ENCODE results near the gene HOXC10. TPM values are rescaled to one million over a fixed set of nuclear protein-coding genes. Genes with fewer than 3 reads are reported as not detected.

HOXC10 gene
- total and polyA plus RNA-seq, 2 donors (not counting 3 experiments of a cell fraction or from before 2014, with no cell fraction given): 0.18 TPM; not detected in 1

GRCh38 chr12:53987787-53988230 is 2.9 kb downstream of the HOXC10 start:
- POLR2A ChIA-PET: no interaction called here
- TF ChIP-seq EZH2 (IDR thresholded peaks at IDR 0.05; ENCODE audit: borderline replicate concordance, low read depth, low read length, severe bottlenecking) (no peak), FOS (IDR thresholded peaks at IDR 0.05; ENCODE audit: borderline replicate concordance, insufficient read depth, low read length) (no peak), MYC (IDR thresholded peaks at IDR 0.05; ENCODE audit: low read depth, low read length) (no peak), POLR2AphosphoS5 (IDR thresholded peaks at IDR 0.05; ENCODE audit: insufficient read depth, low read depth, low read length) (no peak), POLR2A (IDR thresholded peaks at IDR 0.05; ENCODE audit: low read depth, low read length) (no peak), MAX (IDR thresholded peaks at IDR 0.05; ENCODE audit: insufficient read depth, insufficient read length) (no peak), GATA2 (IDR thresholded peaks at IDR 0.05; ENCODE audit: insufficient read depth, insufficient read length, low read depth, low read length) (no peak), CTCF (IDR thresholded peaks at IDR 0.05; ENCODE audit: extremely low read depth in 1 of 2, insufficient read depth in 1 of 2, low read depth in 1 of 2, low read length in 2 of 2) (no peak), JUN (IDR thresholded peaks at IDR 0.05; ENCODE audit: borderline replicate concordance, insufficient read depth, insufficient read length, low read depth) (no peak)
- Histone ChIP-seq H3K27ac (ENCODE audit: insufficient read depth, low read depth, low read length) (no peak overlapping the region), H3K27me3 (ENCODE audit: control insufficient read depth in 2 of 2, insufficient read depth in 2 of 2, low read length in 2 of 2) (peaks cover 90 to 92% of the 10 kb centered on the region in 2 experiments), H2AFZ (ENCODE audit: low read depth, low read length) (no peak overlapping the region), H3K9me1 (replicated peaks; ENCODE audit: control insufficient read depth, extremely low read depth, insufficient read depth, low read length) (no peaks in the 10 kb centered on the region), H3K4me2 (ENCODE audit: insufficient read depth, low read length) (no peak overlapping the region), H3K4me3 (replicated peaks in 1 of 3; ENCODE audit: insufficient read depth in 1 of 3, low read depth in 1 of 3, low read length in 3 of 3) (no peak overlapping the region), H3K9ac (replicated peaks; ENCODE audit: extremely low read depth, insufficient read depth, low read length) (no peak overlapping the region), H3K4me1 (ENCODE audit: control insufficient read depth, extremely low read depth, insufficient read depth, low read length) (no peaks in the 10 kb centered on the region), H4K20me1 (replicated peaks; ENCODE audit: control insufficient read depth, extremely low read depth, insufficient read depth, low read length) (no peaks in the 10 kb centered on the region), H3K79me2 (ENCODE audit: control insufficient read depth, insufficient read depth, low read length) (no peaks in the 10 kb centered on the region), H3K36me3 (ENCODE audit: control insufficient read depth in 2 of 2, extremely low read depth in 1 of 2, insufficient read depth in 2 of 2, low read length in 2 of 2) (no peaks in the 10 kb centered on the region), H3K9me3 (replicated peaks; ENCODE audit: control insufficient read depth, insufficient read depth, low read length) (no peaks in the 10 kb centered on the region)
- intact Hi-C loops (cut with micrococcal nuclease): loop anchor here (2.0 to 5.0 kb wide), 2 partner anchors 197 to 286 kb away; no protein-coding TSS in a partner anchor
- CTCF ChIA-PET: interaction anchor here (0.6 to 2.6 kb wide), 8 partner anchors 12 to 220 kb away, joined by 3 to 8 read pairs (median 4); partner anchors contain the start of gene HOXC9
- no peak for FAIRE-seq
- no peak for DNase-seq (ENCODE audit: low read depth, low spot score)
- dilution Hi-C loops (cut with MboI; ENCODE audit: extremely low pct_ligation_motif_present, low sequenced_read_pairs): no loop called here
- BruUV-seq (replicated peaks): no TSS peak

Measured in endothelial cell of umbilical vein (primary cell).